DOHH2 (cell line): ENCODE results near the gene MACROD2.

Experiments
- H3F3A ChIP-seq: fragments of 200-600 bp; sonication (generic), shearing (Covaris generic); 2 replicates; pipeline ENCODE4 v1.6.0; 2016; ENCODE audit warnings: antibody characterized with exemption, mild to moderate bottlenecking; ENCODE audit not compliant: control insufficient read depth, insufficient read depth
- H3K27ac ChIP-seq: fragments of 200-600 bp; sonication (generic); 2 replicates; pipeline ENCODE4 v1.5.1; 2014; ENCODE audit warnings: low read depth, mild to moderate bottlenecking, low read length, moderate library complexity
- H3K27me3 ChIP-seq: fragments of 200-600 bp; sonication (generic); 2 replicates; pipeline ENCODE4 v1.6.1; 2014; ENCODE audit warnings: mild to moderate bottlenecking, low read length, mixed read lengths; ENCODE audit not compliant: control insufficient read depth
- H3K36me3 ChIP-seq: fragments of 200-600 bp; sonication (generic); 2 replicates; pipeline ENCODE4 v1.6.1; 2014; ENCODE audit warnings: mild to moderate bottlenecking, low read length, moderate library complexity, mixed read lengths; ENCODE audit not compliant: control insufficient read depth
- H3K4me1 ChIP-seq: fragments of 200-600 bp; sonication (generic); 2 replicates; pipeline ENCODE4 v1.6.1; 2014; ENCODE audit warnings: mild to moderate bottlenecking, low read length, mixed read lengths; ENCODE audit not compliant: control insufficient read depth
- H3K4me2 ChIP-seq: fragments of 200-600 bp; sonication (generic); 2 replicates; pipeline ENCODE4 v1.6.0; 2014; ENCODE audit warnings: mild to moderate bottlenecking, low read length, moderate library complexity
- H3K4me3 ChIP-seq: fragments of 200-600 bp; sonication (generic); 2 replicates; pipeline ENCODE4 v1.5.1; 2014; ENCODE audit warnings: mild to moderate bottlenecking, low read length, mixed read lengths
- H3K79me2 ChIP-seq: fragments of 200-600 bp; sonication (generic); 2 replicates; pipeline ENCODE4 v1.6.1; 2014; ENCODE audit warnings: mild to moderate bottlenecking, low read length, mixed read lengths; ENCODE audit not compliant: control insufficient read depth
- H3K9me2 ChIP-seq: fragments of 200-600 bp; sonication (generic); replicated peaks from 2 replicates; pipeline ENCODE4 v1.6.1; 2014; ENCODE audit warnings: mild to moderate bottlenecking, low read length, mixed read lengths; ENCODE audit not compliant: control insufficient read depth
- H3K9me3 ChIP-seq: fragments of 200-600 bp; sonication (generic); 2 replicates; pipeline ENCODE4 v1.6.1; 2014; ENCODE audit warnings: antibody characterized with exemption, low read length, mixed read lengths; ENCODE audit not compliant: control insufficient read depth, insufficient read depth
- H4K20me1 ChIP-seq: fragments of 200-600 bp; sonication (generic); 2 replicates; pipeline ENCODE4 v1.6.0; 2014; ENCODE audit warnings: low read depth, mild to moderate bottlenecking, antibody characterized with exemption, low read length, moderate library complexity; ENCODE audit not compliant: control insufficient read depth, insufficient read depth
- CTCF ChIP-seq: fragments of 200-600 bp; sonication (generic); IDR thresholded peaks from one replicate; pipeline ENCODE4 v1.5.1; 2014; ENCODE audit warnings: antibody characterized with exemption, mild to moderate bottlenecking, low read depth, low read length; ENCODE audit not compliant: poor library complexity, severe bottlenecking
- EZH2phosphoT487 ChIP-seq: fragments of 200-600 bp; sonication (generic); IDR thresholded peaks from 2 replicates; pipeline ENCODE4 v1.6.1; 2017; ENCODE audit warnings: borderline replicate concordance, mild to moderate bottlenecking, antibody characterized with exemption, low read length, moderate library complexity, mixed read lengths

MACROD2 gene

GRCh38 chr20:14896569-14896968 is 901.3 kb downstream of the MACROD2 start:
- H3K27me3 ChIP-seq, result no peaks in the 10 kb centered on the region

GRCh38 chr20:14897608-14898007 is 902.3 kb downstream of the MACROD2 start:
- Histone ChIP-seq H4K20me1 (no peaks in the 10 kb centered on the region), H3K27me3 (no peaks in the 10 kb centered on the region), H3K79me2 (no peaks in the 10 kb centered on the region), H3K4me2 (no peak overlapping the region), H3K9me3 (no peaks in the 10 kb centered on the region), H3K4me3 (no peak overlapping the region), H3K4me1 (no peaks in the 10 kb centered on the region), H3F3A (no peaks in the 10 kb centered on the region), H3K9me2 (no peaks in the 10 kb centered on the region), H3K36me3 (no peaks in the 10 kb centered on the region), H3K27ac (no peak overlapping the region)
- no peak for TF ChIP-seq EZH2phosphoT487
- no peak for TF ChIP-seq CTCF

More at GRCh38 chr20:14896569-14896968, 901.3 kb downstream of the MACROD2 start:
- TF ChIP-seq EZH2phosphoT487 (no peak), CTCF (no peak)
- no peaks in the 10 kb centered on the region for H4K20me1 ChIP-seq
- H3K4me1 ChIP-seq, result no peaks in the 10 kb centered on the region
- H3K9me3 ChIP-seq, result no peaks in the 10 kb centered on the region
- H3K27ac ChIP-seq, result no peak overlapping the region
- no peak overlapping the region for H3K4me2 ChIP-seq
- no peak overlapping the region for H3K4me3 ChIP-seq
- H3K79me2 ChIP-seq, result no peaks in the 10 kb centered on the region
- H3K9me2 ChIP-seq, result no peaks in the 10 kb centered on the region
- no peaks in the 10 kb centered on the region for H3K36me3 ChIP-seq
- H3F3A ChIP-seq, result no peaks in the 10 kb centered on the region

- Histone ChIP-seq H3K4me1 (no peaks in the 10 kb centered on the region), H3K9me3 (no peaks in the 10 kb centered on the region), H3K27ac (no peak overlapping the region), H3K4me2 (no peak overlapping the region), H3K9me2 (no peaks in the 10 kb centered on the region), H3K4me3 (no peak overlapping the region), H3K36me3 (no peaks in the 10 kb centered on the region), H3F3A (no peaks in the 10 kb centered on the region), H4K20me1 (no peaks in the 10 kb centered on the region), H3K27me3 (no peaks in the 10 kb centered on the region), H3K79me2 (no peaks in the 10 kb centered on the region)
- TF ChIP-seq EZH2phosphoT487 (no peak), CTCF (no peak)
Observed at GRCh38 chr20:14902432-14903089, 907.2 kb downstream of the MACROD2 start.
